ENCODE measurements around the gene APBB2. TPM values are rescaled to one million over a fixed set of nuclear protein-coding genes. Genes with fewer than 3 reads are reported as not detected.

The APBB2 gene
- total RNA-seq, 4 donors from 2014 or later = 12.2 to 29.2 (median 20.1) TPM

GRCh38 chr4:41196633-41197332 lies 17.6 kb downstream of the APBB2 start:
- Histone ChIP-seq H3K27ac (no peak overlapping the region), H3K9me3 (no peaks in the 10 kb centered on the region), H3K4me1 (peaks cover 0 to 10% (median 0%) of the 10 kb centered on the region in 3 donors), H3K27me3 (no peaks in the 10 kb centered on the region), H3K36me3 (no peaks in the 10 kb centered on the region), H3K4me3 (no peak overlapping the region)
- intact Hi-C loops (cut with DNase I) = no loop called here
- TF ChIP-seq POLR2A (IDR thresholded peaks at IDR 0.05) (no peak), CTCF (IDR thresholded peaks at IDR 0.05) (no peak)
- no peak for DNase-seq
- 75 to 84% methylated on average over 6 of the region's 6 CpGs for WGBS, 2 donors

GRCh38 chr4:41192136-41192535 lies 22.2 kb downstream of the APBB2 start:
- Histone ChIP-seq H3K9me3 (no peaks in the 10 kb centered on the region), H3K27me3 (no peaks in the 10 kb centered on the region), H3K36me3 (no peaks in the 10 kb centered on the region), H3K4me3 (no peak overlapping the region), H3K27ac (no peak overlapping the region), H3K4me1 (peaks cover 0 to 5% (median 0%) of the 10 kb centered on the region in 3 donors)
- TF ChIP-seq CTCF (IDR thresholded peaks at IDR 0.05) = no peak
- no peak for TF ChIP-seq POLR2A (IDR thresholded peaks at IDR 0.05)
- WGBS, 2 donors = 71 to 77% methylated on average over 3 of the region's 3 CpGs
- no peak for DNase-seq
- intact Hi-C loops (cut with DNase I) = no loop called here

- 51 to 79% methylated on average over 2 of the region's 2 CpGs for WGBS, 2 donors
- no peak overlapping the region for H3K4me3 ChIP-seq
- DNase-seq = no peak
- no peaks in the 10 kb centered on the region for H3K27me3 ChIP-seq
- H3K36me3 ChIP-seq = no peaks in the 10 kb centered on the region
- H3K4me1 ChIP-seq = peaks cover 0 to 23% (median 4%) of the 10 kb centered on the region in 3 donors
- TF ChIP-seq POLR2A (IDR thresholded peaks at IDR 0.05) = no peak
- no peak for TF ChIP-seq CTCF (IDR thresholded peaks at IDR 0.05)
- H3K27ac ChIP-seq = no peak overlapping the region
- no peaks in the 10 kb centered on the region for H3K9me3 ChIP-seq
- intact Hi-C loops (cut with DNase I) = no loop called here
Observed at GRCh38 chr4:41189666-41190065, 24.7 kb downstream of the APBB2 start.

GRCh38 chr4:41189076-41189475 lies 25.3 kb downstream of the APBB2 start:
- Histone ChIP-seq H3K4me1 (peaks cover 0 to 23% (median 4%) of the 10 kb centered on the region in 3 donors), H3K27ac (no peak overlapping the region), H3K36me3 (no peaks in the 10 kb centered on the region), H3K27me3 (no peaks in the 10 kb centered on the region), H3K4me3 (no peak overlapping the region), H3K9me3 (no peaks in the 10 kb centered on the region)
- 33 to 87% methylated on average over 2 of the region's 2 CpGs for WGBS, 2 donors
- DNase-seq = no peak
- no peak for TF ChIP-seq POLR2A (IDR thresholded peaks at IDR 0.05)
- intact Hi-C loops (cut with DNase I) = no loop called here

GRCh38 chr4:41185614-41186592 lies 28.4 kb downstream of the APBB2 start:
- no peak for DNase-seq
- Histone ChIP-seq H3K4me3 (peak overlapping the region in 1 of 4 donors; percentile 9), H3K27me3 (no peaks in the 10 kb centered on the region), H3K36me3 (no peaks in the 10 kb centered on the region), H3K4me1 (peaks cover 0 to 23% (median 4%) of the 10 kb centered on the region in 3 donors), H3K9me3 (no peaks in the 10 kb centered on the region), H3K27ac (no peak overlapping the region)
- WGBS, 2 donors = 27 to 37% methylated on average over 5 of the region's 5 CpGs
- TF ChIP-seq POLR2A (IDR thresholded peaks at IDR 0.05) (no peak), CTCF (IDR thresholded peaks at IDR 0.05) (no peak)
- intact Hi-C loops (cut with DNase I) = no loop called here
